ENCODE results near the gene EME2. TPM values are rescaled to one million over a fixed set of nuclear protein-coding genes. Genes with fewer than 3 reads are reported as not detected.

The EME2 gene
- total RNA-seq (10 to 100 TPM; 15.8 to 23.7 TPM), polyA plus RNA-seq (10 to 100 TPM in 1 of 2 donors, 1 to 10 TPM in 1; 1.6 to 20.6 TPM)
- long read RNA-seq, donor 1, partial matches to known transcripts, result 0 of 13 reads
- long read RNA-seq, donor 1, other reads (novel, unspliced or antisense), result 13 of 13 reads
- long read RNA-seq, donor 2, partial matches to known transcripts, result 1 of 10 reads
- long read RNA-seq, donor 2, other reads (novel, unspliced or antisense), result 9 of 10 reads

- intact Hi-C loops (cut with DNase I), result loop anchor here in 1 of 2 donors (5.0 kb wide), 1 partner anchor 65 kb away; the partner anchor contains the start of gene MAPK8IP3
- DNase-seq (no peak), ATAC-seq (ENCODE audit: low FRiP score) (no peak)
- H3K4me3 ChIP-seq (ENCODE audit: low read length in 2 of 2), result peak within 1 kb of the TSS; percentile 80 to 86
- peak within 1 kb of the TSS in 1 of 2 donors; percentile 55 for H3K27ac ChIP-seq (ENCODE audit: low read depth in 1 of 2, low read length in 2 of 2)
- H3K4me1 ChIP-seq (ENCODE audit: control insufficient read depth in 1 of 2, insufficient read depth in 2 of 2, low read length in 2 of 2), result no peaks in the 10 kb centered on the region
- 0% methylated on average over 46 to 53 of the region's 53 CpGs for WGBS, 2 donors
- no peaks in the 10 kb centered on the region for H3K9me3 ChIP-seq (ENCODE audit: control insufficient read depth, low read length)
- H3K27me3 ChIP-seq (ENCODE audit: control insufficient read depth in 1 of 2, insufficient read depth in 2 of 2, low read length in 1 of 2), result no peaks in the 10 kb centered on the region
- peaks cover 0 to 7% of the 10 kb centered on the region in 2 donors for H3K36me3 ChIP-seq (ENCODE audit: control insufficient read depth in 1 of 2, insufficient read depth in 2 of 2, low read length in 1 of 2)
Observed at GRCh38 chr16:1772362-1772907, at the start of gene EME2. Gene EME2, plus strand, starts transcription at chr16:1772810. Its CDS starts 418 bp downstream, at chr16:1773228.

- ATAC-seq (ENCODE audit: low FRiP score) (no peak), DNase-seq (no peak)
- H3K36me3 ChIP-seq (ENCODE audit: control insufficient read depth in 1 of 2, insufficient read depth in 2 of 2, low read length in 1 of 2), result peaks cover 0 to 3% of the 10 kb centered on the region in 2 donors
- intact Hi-C loops (cut with DNase I), result no loop called here
- H3K4me3 ChIP-seq (ENCODE audit: low read length in 2 of 2), result no peak overlapping the region
- H3K9me3 ChIP-seq (ENCODE audit: control insufficient read depth, low read length), result no peaks in the 10 kb centered on the region
- no peaks in the 10 kb centered on the region for H3K27me3 ChIP-seq (ENCODE audit: control insufficient read depth in 1 of 2, insufficient read depth in 2 of 2, low read length in 1 of 2)
- no peak overlapping the region for H3K27ac ChIP-seq (ENCODE audit: low read depth in 1 of 2, low read length in 2 of 2)
- H3K4me1 ChIP-seq (ENCODE audit: control insufficient read depth in 1 of 2, insufficient read depth in 2 of 2, low read length in 2 of 2), result no peaks in the 10 kb centered on the region
- WGBS, 2 donors, result 49 to 50% methylated on average over 6 of the region's 6 CpGs
Observed at GRCh38 chr16:1723450-1724147, 49.0 kb upstream of the EME2 start.

DNA sequence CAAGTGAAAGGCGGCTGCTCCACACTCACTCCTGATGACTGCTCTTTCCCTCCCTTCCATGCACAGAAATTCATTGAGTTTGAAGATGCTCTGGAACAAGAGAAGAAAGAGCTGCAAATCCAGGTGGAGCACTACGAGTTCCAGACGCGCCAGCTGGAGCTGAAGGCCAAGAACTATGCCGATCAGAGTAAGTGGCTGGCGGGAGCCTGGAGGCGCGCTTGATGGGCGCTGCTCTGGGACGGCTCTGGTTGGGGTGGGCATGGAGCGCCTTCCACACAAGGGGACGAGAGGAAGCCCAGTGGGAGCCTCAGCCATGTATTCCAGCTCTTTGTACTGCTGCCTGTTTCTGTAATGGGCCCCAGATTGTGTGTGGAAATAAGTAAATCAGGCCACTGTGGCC is 48.1 kb upstream of the EME2 start:
- 91% methylated on average over 10 to 12 of the region's 12 CpGs for WGBS, 2 donors
- Histone ChIP-seq H3K9me3 (ENCODE audit: control insufficient read depth, low read length) (no peaks in the 10 kb centered on the region), H3K27me3 (ENCODE audit: control insufficient read depth in 1 of 2, insufficient read depth in 2 of 2, low read length in 1 of 2) (no peaks in the 10 kb centered on the region), H3K36me3 (ENCODE audit: control insufficient read depth in 1 of 2, insufficient read depth in 2 of 2, low read length in 1 of 2) (peaks cover 0 to 3% of the 10 kb centered on the region in 2 donors), H3K27ac (ENCODE audit: low read depth in 1 of 2, low read length in 2 of 2) (no peak overlapping the region), H3K4me3 (ENCODE audit: low read length in 2 of 2) (no peak overlapping the region), H3K4me1 (ENCODE audit: control insufficient read depth in 1 of 2, insufficient read depth in 2 of 2, low read length in 2 of 2) (no peaks in the 10 kb centered on the region)
- intact Hi-C loops (cut with DNase I), result no loop called here
- ATAC-seq (ENCODE audit: low FRiP score), result no peak
- no peak for DNase-seq

DNA sequence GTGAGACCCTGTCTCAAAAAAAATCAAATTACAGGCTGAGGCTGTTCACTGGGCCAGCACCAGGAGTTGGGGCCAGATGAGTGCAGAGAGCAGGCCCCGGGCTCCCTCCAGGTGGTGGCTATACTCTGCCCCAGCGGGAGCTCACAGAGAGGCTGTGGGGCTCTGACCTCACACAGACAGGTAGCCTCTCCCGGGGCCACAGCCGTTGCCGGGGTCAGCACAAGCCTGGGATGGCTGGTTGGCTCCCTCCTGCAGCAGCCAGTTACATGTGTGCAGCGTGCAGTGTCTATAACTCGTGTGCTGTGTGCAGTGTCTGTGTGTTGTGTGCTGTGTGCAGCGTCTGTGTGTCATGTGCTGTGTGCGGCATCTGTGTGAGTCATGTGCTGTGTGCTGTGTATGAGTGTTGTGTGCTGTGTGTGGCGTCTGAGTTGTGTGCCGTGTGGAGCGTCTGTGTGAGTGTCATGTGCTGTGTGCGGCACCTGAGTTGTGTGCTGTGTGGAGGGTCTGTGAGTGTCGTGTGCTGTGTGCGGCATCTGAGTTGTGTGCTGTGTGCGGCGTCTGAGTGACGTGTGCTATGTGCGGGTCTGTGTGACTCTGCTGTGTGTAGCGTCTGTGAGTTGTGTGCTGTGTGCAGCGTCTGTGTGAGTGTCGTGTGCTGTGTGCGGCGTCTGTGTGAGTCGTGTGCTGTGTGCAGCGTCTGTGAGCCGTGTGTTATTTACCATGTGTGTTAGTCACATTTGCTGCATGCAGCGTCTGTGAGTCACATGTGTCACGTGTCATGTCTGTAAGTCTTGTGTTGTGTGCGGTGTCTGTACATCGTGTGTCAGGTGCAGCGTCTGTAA is 45.7 kb upstream of the EME2 start:
- DNase-seq, result no peak
- H3K9me3 ChIP-seq (ENCODE audit: control insufficient read depth, low read length), result no peaks in the 10 kb centered on the region
- no peak overlapping the region for H3K4me3 ChIP-seq (ENCODE audit: low read length in 2 of 2)
- no peak for ATAC-seq (ENCODE audit: low FRiP score)
- no peaks in the 10 kb centered on the region for H3K4me1 ChIP-seq (ENCODE audit: control insufficient read depth in 1 of 2, insufficient read depth in 2 of 2, low read length in 2 of 2)
- no peak overlapping the region for H3K27ac ChIP-seq (ENCODE audit: low read depth in 1 of 2, low read length in 2 of 2)
- intact Hi-C loops (cut with DNase I), result no loop called here
- H3K27me3 ChIP-seq (ENCODE audit: control insufficient read depth in 1 of 2, insufficient read depth in 2 of 2, low read length in 1 of 2), result no peaks in the 10 kb centered on the region
- WGBS, 2 donors, result 92 to 94% methylated on average over 32 of the region's 32 CpGs
- peaks cover 0 to 3% of the 10 kb centered on the region in 2 donors for H3K36me3 ChIP-seq (ENCODE audit: control insufficient read depth in 1 of 2, insufficient read depth in 2 of 2, low read length in 1 of 2)

DNA sequence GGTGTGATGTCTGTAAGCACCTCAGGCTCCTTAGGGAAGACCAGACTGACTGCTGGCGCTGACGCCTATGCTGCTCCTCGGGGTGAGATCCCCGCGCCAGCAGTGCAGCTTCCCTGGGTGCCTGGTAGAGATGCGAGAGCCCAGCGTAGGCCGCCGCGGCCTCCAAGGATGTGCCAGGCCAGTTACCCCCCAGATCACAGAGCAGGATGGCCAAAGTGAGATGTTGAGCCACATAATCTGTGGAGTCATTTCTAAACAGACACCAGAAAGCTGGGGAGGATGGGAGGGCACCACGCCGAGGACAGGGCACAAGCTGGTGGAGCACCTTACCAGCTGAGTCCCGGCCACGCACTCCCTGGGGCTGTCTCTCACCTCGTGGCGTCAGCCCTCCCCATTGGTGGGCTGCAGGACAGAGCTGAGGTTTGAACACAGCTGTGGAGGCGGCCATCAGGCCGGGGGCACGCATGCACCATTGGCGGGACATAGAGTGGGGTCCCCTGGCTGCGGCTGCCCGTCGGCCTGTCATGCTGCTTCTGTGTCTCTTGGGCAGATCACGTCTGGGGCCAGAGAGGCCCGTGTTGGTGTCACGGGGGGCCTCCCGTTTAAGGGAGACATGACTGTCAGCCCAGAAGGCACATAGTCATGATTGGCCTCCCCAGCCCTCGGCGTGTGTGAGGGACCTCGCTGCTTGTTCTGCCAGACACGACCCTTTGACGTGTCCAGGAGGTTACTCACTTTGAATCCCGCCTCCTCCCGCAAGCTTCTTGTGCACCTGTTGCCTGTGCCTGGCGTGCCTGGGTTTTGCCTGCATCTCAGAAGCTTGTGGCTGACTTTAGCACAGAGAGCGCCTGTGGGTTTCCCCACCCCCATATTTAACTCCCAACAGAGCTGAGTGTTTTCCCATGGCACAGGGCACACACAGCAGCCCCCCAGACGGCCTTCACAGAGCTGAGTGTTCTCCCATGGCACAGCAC is 44.7 kb upstream of the EME2 start:
- no peak for DNase-seq
- no peak for ATAC-seq (ENCODE audit: low FRiP score)
- peaks cover 0 to 3% of the 10 kb centered on the region in 2 donors for H3K36me3 ChIP-seq (ENCODE audit: control insufficient read depth in 1 of 2, insufficient read depth in 2 of 2, low read length in 1 of 2)
- H3K4me1 ChIP-seq (ENCODE audit: control insufficient read depth in 1 of 2, insufficient read depth in 2 of 2, low read length in 2 of 2), result no peaks in the 10 kb centered on the region
- intact Hi-C loops (cut with DNase I), result no loop called here
- H3K27ac ChIP-seq (ENCODE audit: low read depth in 1 of 2, low read length in 2 of 2), result no peak overlapping the region
- WGBS, 2 donors, result 89 to 91% methylated on average over 37 of the region's 37 CpGs
- no peaks in the 10 kb centered on the region for H3K9me3 ChIP-seq (ENCODE audit: control insufficient read depth, low read length)
- no peaks in the 10 kb centered on the region for H3K27me3 ChIP-seq (ENCODE audit: control insufficient read depth in 1 of 2, insufficient read depth in 2 of 2, low read length in 1 of 2)
- no peak overlapping the region for H3K4me3 ChIP-seq (ENCODE audit: low read length in 2 of 2)

DNA sequence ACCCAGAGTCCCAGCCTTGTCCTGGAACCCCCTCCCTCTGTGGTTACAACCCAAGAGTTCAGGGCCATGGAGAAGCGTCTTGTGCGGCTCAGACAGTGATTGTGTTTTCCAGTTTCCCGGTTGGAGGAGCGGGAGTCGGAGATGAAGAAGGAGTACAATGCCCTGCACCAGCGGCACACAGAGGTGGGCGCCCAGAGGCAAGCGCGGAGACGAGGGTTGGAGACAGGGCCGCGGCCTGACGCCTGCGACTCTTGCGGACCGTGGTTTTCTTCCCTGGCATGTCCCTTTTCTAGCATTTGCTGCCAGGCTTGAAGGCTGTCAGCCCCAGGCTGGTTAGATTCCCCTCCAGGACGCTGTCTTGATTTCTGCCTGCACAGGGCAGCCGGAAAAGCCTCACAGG is 43.6 kb upstream of the EME2 start:
- no peaks in the 10 kb centered on the region for H3K9me3 ChIP-seq (ENCODE audit: control insufficient read depth, low read length)
- peaks cover 0 to 3% of the 10 kb centered on the region in 2 donors for H3K36me3 ChIP-seq (ENCODE audit: control insufficient read depth in 1 of 2, insufficient read depth in 2 of 2, low read length in 1 of 2)
- 96 to 97% methylated on average over 18 of the region's 18 CpGs for WGBS, 2 donors
- DNase-seq, result no peak
- H3K4me1 ChIP-seq (ENCODE audit: control insufficient read depth in 1 of 2, insufficient read depth in 2 of 2, low read length in 2 of 2), result no peaks in the 10 kb centered on the region
- no peaks in the 10 kb centered on the region for H3K27me3 ChIP-seq (ENCODE audit: control insufficient read depth in 1 of 2, insufficient read depth in 2 of 2, low read length in 1 of 2)
- H3K27ac ChIP-seq (ENCODE audit: low read depth in 1 of 2, low read length in 2 of 2), result no peak overlapping the region
- intact Hi-C loops (cut with DNase I), result no loop called here
- ATAC-seq (ENCODE audit: low FRiP score), result no peak
- no peak overlapping the region for H3K4me3 ChIP-seq (ENCODE audit: low read length in 2 of 2)

DNA sequence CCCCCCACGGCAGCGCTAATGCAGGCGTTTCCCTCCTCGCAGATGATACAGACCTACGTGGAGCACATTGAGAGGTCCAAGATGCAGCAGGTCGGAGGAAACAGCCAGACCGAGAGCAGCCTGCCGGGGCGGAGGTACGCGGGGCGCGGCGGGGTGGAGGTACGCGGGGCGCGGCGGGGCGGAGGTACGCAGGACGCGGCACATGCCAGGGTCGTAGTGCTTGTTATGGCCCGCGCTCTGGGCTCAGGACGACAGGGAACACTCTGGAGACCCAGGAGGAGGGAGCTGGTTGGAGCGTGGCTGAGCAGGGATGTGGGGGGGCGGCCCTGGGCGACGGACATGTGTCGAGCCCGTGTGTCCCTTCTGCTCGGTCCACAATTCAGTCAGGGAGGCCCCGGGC is 43.2 kb upstream of the EME2 start:
- 93% methylated on average over 35 of the region's 35 CpGs for WGBS, 2 donors
- Histone ChIP-seq H3K27me3 (ENCODE audit: control insufficient read depth in 1 of 2, insufficient read depth in 2 of 2, low read length in 1 of 2) (no peaks in the 10 kb centered on the region), H3K9me3 (ENCODE audit: control insufficient read depth, low read length) (no peaks in the 10 kb centered on the region), H3K4me3 (ENCODE audit: low read length in 2 of 2) (no peak overlapping the region), H3K27ac (ENCODE audit: low read depth in 1 of 2, low read length in 2 of 2) (no peak overlapping the region), H3K4me1 (ENCODE audit: control insufficient read depth in 1 of 2, insufficient read depth in 2 of 2, low read length in 2 of 2) (no peaks in the 10 kb centered on the region), H3K36me3 (ENCODE audit: control insufficient read depth in 1 of 2, insufficient read depth in 2 of 2, low read length in 1 of 2) (peaks cover 0 to 2% of the 10 kb centered on the region in 2 donors)
- DNase-seq, result no peak
- ATAC-seq (ENCODE audit: low FRiP score), result no peak
- intact Hi-C loops (cut with DNase I), result no loop called here

DNA sequence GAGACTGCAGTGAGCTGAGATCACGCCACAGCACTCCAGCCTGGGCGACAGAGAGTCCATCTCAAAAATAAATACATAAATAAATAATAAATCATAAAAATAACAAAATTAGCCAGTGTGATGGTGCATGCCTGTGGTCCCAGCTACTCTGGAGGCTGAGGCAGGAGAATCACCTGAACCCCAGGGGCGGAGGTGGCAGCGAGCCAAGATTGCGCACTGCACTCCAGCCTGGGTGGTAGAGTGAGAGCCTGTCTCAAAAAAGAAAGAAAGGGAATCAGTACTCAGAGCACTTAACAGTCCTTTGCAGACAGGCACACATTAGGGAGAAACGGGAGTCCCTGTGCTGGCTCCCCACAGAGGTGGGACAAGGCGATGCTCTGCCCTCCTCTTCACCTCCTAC is 41.5 kb upstream of the EME2 start:
- Histone ChIP-seq H3K4me3 (ENCODE audit: low read length in 2 of 2) (no peak overlapping the region), H3K4me1 (ENCODE audit: control insufficient read depth in 1 of 2, insufficient read depth in 2 of 2, low read length in 2 of 2) (no peaks in the 10 kb centered on the region), H3K27me3 (ENCODE audit: control insufficient read depth in 1 of 2, insufficient read depth in 2 of 2, low read length in 1 of 2) (no peaks in the 10 kb centered on the region), H3K36me3 (ENCODE audit: control insufficient read depth in 1 of 2, insufficient read depth in 2 of 2, low read length in 1 of 2) (no peaks in the 10 kb centered on the region), H3K9me3 (ENCODE audit: control insufficient read depth, low read length) (no peaks in the 10 kb centered on the region), H3K27ac (ENCODE audit: low read depth in 1 of 2, low read length in 2 of 2) (no peak overlapping the region)
- ATAC-seq (ENCODE audit: low FRiP score) (no peak), DNase-seq (no peak)
- 88 to 89% methylated on average over 7 of the region's 7 CpGs for WGBS, 2 donors
- intact Hi-C loops (cut with DNase I), result no loop called here
